ENCODE results near the gene ELL. TPM values are rescaled to one million over a fixed set of nuclear protein-coding genes. Genes with fewer than 3 reads are reported as not detected.
A peak's percentile ranks its signal among the peaks of the same experiment; 100 is the strongest.

Gene ELL
- total RNA-seq, 1 experiment from 2014 or later = 17.3 TPM

DNA sequence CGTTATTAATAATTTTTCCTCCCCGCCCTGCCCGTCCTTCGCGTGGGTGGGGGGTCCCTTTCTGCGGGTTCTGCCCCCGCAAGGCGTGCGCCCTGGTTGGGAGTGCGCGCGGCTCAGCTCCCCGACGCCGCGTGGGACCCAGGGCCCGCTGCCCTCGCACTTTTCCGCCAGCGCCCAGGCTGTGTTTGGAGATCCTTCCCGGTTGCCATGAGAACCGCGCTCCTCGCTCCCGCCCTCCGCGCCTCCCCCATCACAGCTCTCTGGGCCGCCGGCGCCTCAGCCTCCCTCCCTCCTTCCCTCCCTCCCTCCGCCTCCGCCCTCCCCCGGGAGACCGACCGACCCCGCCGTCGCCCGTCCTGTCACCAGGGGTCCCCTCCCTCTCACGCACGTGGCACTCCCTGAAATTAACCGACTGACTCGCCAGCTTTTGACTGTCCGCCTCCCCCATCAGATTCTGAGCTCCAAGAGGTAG lies 105.1 kb downstream of the ELL start (continued):
- TF ChIP-seq, protein P1, sequence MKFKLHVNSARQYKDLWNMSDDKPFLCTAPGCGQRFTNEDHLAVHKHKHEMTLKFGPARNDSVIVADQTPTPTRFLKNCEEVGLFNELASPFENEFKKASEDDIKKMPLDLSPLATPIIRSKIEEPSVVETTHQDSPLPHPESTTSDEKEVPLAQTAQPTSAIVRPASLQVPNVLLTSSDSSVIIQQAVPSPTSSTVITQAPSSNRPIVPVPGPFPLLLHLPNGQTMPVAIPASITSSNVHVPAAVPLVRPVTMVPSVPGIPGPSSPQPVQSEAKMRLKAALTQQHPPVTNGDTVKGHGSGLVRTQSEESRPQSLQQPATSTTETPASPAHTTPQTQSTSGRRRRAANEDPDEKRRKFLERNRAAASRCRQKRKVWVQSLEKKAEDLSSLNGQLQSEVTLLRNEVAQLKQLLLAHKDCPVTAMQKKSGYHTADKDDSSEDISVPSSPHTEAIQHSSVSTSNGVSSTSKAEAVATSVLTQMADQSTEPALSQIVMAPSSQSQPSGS (CRISPR knock-in tag; IDR thresholded peaks at IDR 0.05; ENCODE audit: borderline replicate concordance, low read depth) = no peak
- TF ChIP-seq FOXP1 (CRISPR knock-in tag; IDR thresholded peaks at IDR 0.05; ENCODE audit: borderline replicate concordance) = no peak
- no peak for TF ChIP-seq ESRRA (CRISPR knock-in tag; IDR thresholded peaks at IDR 0.05; ENCODE audit: borderline replicate concordance)
- TF ChIP-seq, protein P2, sequence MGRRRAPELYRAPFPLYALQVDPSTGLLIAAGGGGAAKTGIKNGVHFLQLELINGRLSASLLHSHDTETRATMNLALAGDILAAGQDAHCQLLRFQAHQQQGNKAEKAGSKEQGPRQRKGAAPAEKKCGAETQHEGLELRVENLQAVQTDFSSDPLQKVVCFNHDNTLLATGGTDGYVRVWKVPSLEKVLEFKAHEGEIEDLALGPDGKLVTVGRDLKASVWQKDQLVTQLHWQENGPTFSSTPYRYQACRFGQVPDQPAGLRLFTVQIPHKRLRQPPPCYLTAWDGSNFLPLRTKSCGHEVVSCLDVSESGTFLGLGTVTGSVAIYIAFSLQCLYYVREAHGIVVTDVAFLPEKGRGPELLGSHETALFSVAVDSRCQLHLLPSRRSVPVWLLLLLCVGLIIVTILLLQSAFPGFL (CRISPR knock-in tag; IDR thresholded peaks at IDR 0.05; ENCODE audit: borderline replicate concordance) = no peak
- 0 out of 2 replicates have a peak, but pooled peaks have one; percentile 62 for TF ChIP-seq MAX (CRISPR knock-in tag; IDR thresholded peaks at IDR 0.05)
- TF ChIP-seq KAT7 (CRISPR knock-in tag; IDR thresholded peaks at IDR 0.05; ENCODE audit: borderline replicate concordance) = no peak
- TF ChIP-seq, protein P3, sequence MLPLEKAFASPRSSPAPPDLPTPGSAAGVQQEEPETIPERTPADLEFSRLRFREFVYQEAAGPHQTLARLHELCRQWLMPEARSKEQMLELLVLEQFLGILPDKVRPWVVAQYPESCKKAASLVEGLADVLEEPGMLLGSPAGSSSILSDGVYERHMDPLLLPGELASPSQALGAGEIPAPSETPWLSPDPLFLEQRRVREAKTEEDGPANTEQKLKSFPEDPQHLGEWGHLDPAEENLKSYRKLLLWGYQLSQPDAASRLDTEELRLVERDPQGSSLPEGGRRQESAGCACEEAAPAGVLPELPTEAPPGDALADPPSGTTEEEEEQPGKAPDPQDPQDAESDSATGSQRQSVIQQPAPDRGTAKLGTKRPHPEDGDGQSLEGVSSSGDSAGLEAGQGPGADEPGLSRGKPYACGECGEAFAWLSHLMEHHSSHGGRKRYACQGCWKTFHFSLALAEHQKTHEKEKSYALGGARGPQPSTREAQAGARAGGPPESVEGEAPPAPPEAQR (CRISPR knock-in tag; IDR thresholded peaks at IDR 0.05) = no peak
- TF ChIP-seq, protein P4, sequence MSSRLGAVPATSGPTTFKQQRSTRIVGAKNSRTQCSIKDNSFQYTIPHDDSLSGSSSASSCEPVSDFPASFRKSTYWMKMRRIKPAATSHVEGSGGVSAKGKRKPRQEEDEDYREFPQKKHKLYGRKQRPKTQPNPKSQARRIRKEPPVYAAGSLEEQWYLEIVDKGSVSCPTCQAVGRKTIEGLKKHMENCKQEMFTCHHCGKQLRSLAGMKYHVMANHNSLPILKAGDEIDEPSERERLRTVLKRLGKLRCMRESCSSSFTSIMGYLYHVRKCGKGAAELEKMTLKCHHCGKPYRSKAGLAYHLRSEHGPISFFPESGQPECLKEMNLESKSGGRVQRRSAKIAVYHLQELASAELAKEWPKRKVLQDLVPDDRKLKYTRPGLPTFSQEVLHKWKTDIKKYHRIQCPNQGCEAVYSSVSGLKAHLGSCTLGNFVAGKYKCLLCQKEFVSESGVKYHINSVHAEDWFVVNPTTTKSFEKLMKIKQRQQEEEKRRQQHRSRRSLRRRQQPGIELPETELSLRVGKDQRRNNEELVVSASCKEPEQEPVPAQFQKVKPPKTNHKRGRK (CRISPR knock-in tag; IDR thresholded peaks at IDR 0.05; ENCODE audit: borderline replicate concordance) = no peak
- 0 out of 2 replicates have a peak, but pooled peaks have one; percentile 50 for TF ChIP-seq TP53 (CRISPR knock-in tag; IDR thresholded peaks at IDR 0.05)
- no peak for TF ChIP-seq GRHL2 (CRISPR knock-in tag; IDR thresholded peaks at IDR 0.05; ENCODE audit: insufficient replicate concordance, severe bottlenecking)
- TF ChIP-seq, protein P5, sequence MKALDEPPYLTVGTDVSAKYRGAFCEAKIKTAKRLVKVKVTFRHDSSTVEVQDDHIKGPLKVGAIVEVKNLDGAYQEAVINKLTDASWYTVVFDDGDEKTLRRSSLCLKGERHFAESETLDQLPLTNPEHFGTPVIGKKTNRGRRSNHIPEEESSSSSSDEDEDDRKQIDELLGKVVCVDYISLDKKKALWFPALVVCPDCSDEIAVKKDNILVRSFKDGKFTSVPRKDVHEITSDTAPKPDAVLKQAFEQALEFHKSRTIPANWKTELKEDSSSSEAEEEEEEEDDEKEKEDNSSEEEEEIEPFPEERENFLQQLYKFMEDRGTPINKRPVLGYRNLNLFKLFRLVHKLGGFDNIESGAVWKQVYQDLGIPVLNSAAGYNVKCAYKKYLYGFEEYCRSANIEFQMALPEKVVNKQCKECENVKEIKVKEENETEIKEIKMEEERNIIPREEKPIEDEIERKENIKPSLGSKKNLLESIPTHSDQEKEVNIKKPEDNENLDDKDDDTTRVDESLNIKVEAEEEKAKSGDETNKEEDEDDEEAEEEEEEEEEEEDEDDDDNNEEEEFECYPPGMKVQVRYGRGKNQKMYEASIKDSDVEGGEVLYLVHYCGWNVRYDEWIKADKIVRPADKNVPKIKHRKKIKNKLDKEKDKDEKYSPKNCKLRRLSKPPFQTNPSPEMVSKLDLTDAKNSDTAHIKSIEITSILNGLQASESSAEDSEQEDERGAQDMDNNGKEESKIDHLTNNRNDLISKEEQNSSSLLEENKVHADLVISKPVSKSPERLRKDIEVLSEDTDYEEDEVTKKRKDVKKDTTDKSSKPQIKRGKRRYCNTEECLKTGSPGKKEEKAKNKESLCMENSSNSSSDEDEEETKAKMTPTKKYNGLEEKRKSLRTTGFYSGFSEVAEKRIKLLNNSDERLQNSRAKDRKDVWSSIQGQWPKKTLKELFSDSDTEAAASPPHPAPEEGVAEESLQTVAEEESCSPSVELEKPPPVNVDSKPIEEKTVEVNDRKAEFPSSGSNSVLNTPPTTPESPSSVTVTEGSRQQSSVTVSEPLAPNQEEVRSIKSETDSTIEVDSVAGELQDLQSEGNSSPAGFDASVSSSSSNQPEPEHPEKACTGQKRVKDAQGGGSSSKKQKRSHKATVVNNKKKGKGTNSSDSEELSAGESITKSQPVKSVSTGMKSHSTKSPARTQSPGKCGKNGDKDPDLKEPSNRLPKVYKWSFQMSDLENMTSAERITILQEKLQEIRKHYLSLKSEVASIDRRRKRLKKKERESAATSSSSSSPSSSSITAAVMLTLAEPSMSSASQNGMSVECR (CRISPR knock-in tag; IDR thresholded peaks at IDR 0.05; ENCODE audit: borderline replicate concordance) = peak; percentile 21; the same call in 1 of the 2 replicates

- peaks cover 33% of the 10 kb centered on the region for H3K27me3 Mint-ChIP-seq (ENCODE audit: low read depth)
- no peaks in the 10 kb centered on the region for H3K9me3 Mint-ChIP-seq
- H3K36me3 Mint-ChIP-seq = no peaks in the 10 kb centered on the region
- ATAC-seq = no peak
- no peak overlapping the region for H3K27ac Mint-ChIP-seq
- ChIA-PET CTCF (interaction anchor here (0.6 to 9.7 kb wide), 12 partner anchors 13 to 205 kb away, joined by 3 to 106 read pairs (median 4); partner anchors contain the start of genes GDF15, LRRC25 and LSM4), POLR2A (interaction anchor here (1.1 to 1.5 kb wide), 3 partner anchors 16 to 136 kb away, joined by 3 to 11 read pairs (median 5); no protein-coding TSS in a partner anchor)
- H3K4me3 Mint-ChIP-seq = peak overlapping the region; percentile 25; the same call in 1 of the 2 replicates
- no peak for DNase-seq (ENCODE audit: low spot score)
- peaks cover 30% of the 10 kb centered on the region for H3K4me1 Mint-ChIP-seq
- peak; percentile 92 for TF ChIP-seq ZNF263 (CRISPR knock-in tag; IDR thresholded peaks at IDR 0.05; ENCODE audit: low read depth)
- TF ChIP-seq MAX (CRISPR knock-in tag; IDR thresholded peaks at IDR 0.05) = no peak
Measured at GRCh38 chr19:18415178-18415867, 106.5 kb downstream of the ELL start.
